Measurements from ENCODE around the gene SERPINA5. TPM values are rescaled to one million over a fixed set of nuclear protein-coding genes. Genes with fewer than 3 reads are reported as not detected.

SERPINA5 gene
- total and polyA plus RNA-seq, 10 of the 15 experiments (the other 5 are each of a cell fraction or from before 2014, with no cell fraction given), result 0.90 TPM; not detected in 9

- intact Hi-C loops (cut with micrococcal nuclease; ENCODE audit: unreplicated experiment) (no loop called here), in situ Hi-C loops (cut with MboI) (loop anchor here (5.0 kb wide), 1 partner anchor 113 kb away; no protein-coding TSS in a partner anchor)
- no peak overlapping the region for H3K4me3 ChIP-seq
- no peaks in the 10 kb centered on the region for H3K79me2 ChIP-seq (ENCODE audit: control insufficient read depth, insufficient read depth, low read length)
- H3K9ac ChIP-seq (ENCODE audit: control insufficient read depth, insufficient read depth, low read length), result no peak overlapping the region
- ATAC-seq, result no peak
- no peaks in the 10 kb centered on the region; the same call in 2 of the 3 replicates for H3K9me3 ChIP-seq (replicated peaks; ENCODE audit: control insufficient read depth, insufficient read depth, low read length)
- no peak overlapping the region for H2AFZ ChIP-seq (ENCODE audit: control insufficient read depth, low read depth, low read length)
- DNase-seq (ENCODE audit: low read depth, low spot score), result no peak
- 68% methylated on average over 15 of the region's 15 CpGs for WGBS (ENCODE audit: insufficient coverage, insufficient replicate concordance, low lambda C conversion rate, missing lambda C conversion rate)
- peaks cover 2% of the 10 kb centered on the region; the same call in 1 of the 2 replicates for H3K4me1 ChIP-seq (ENCODE audit: control insufficient read depth, insufficient read depth, low read length)
- ChIA-PET CTCF (interaction anchor here (0.6 kb wide), 1 partner anchor 109 kb away, joined by 4 read pairs; no protein-coding TSS in a partner anchor), POLR2A (interaction anchor here (0.6 kb wide), 1 partner anchor 219 kb away, joined by 3 read pairs; no protein-coding TSS in a partner anchor), RAD21 (ENCODE audit: unreplicated experiment) (no interaction called here), SMC1A (ENCODE audit: uncharacterized antibody, unreplicated experiment) (no interaction called here)
- peaks cover 0 to 8% of the 10 kb centered on the region in 2 experiments; a peak in 2 of 4 replicates for H3K27me3 ChIP-seq (replicated peaks in 1 of 2; ENCODE audit: control insufficient read depth in 2 of 2, insufficient read depth in 2 of 2, low read length in 1 of 2)
- H3K36me3 ChIP-seq (ENCODE audit: control insufficient read depth in 2 of 2, insufficient read depth in 2 of 2, low read length in 1 of 2), result no peaks in the 10 kb centered on the region
- no TSS peak for BruUV-seq (replicated peaks)
- TF ChIP-seq CBX5 (IDR thresholded peaks at IDR 0.05; ENCODE audit: low read depth) (no peak), RAD21 (IDR thresholded peaks at IDR 0.05; ENCODE audit: insufficient read depth, low read depth, low read length) (no peak), CBX3 (IDR thresholded peaks at IDR 0.05; ENCODE audit: borderline replicate concordance, low read depth) (no peak), CREB1 (IDR thresholded peaks at IDR 0.05; ENCODE audit: low read depth) (no peak), TCF3 (IDR thresholded peaks at IDR 0.05; ENCODE audit: borderline replicate concordance, insufficient read depth, low read depth, low read length) (no peak), CREM (IDR thresholded peaks at IDR 0.05; ENCODE audit: low read depth) (no peak), MEF2A (IDR thresholded peaks at IDR 0.05; ENCODE audit: insufficient read depth, low read depth, low read length) (no peak), PBX3 (IDR thresholded peaks at IDR 0.05; ENCODE audit: insufficient replicate concordance, low read depth, low read length) (no peak), IRF4 (IDR thresholded peaks at IDR 0.05; ENCODE audit: low read depth, low read length) (no peak), PRDM15 (CRISPR knock-in tag; IDR thresholded peaks at IDR 0.05) (no peak)
- H3K4me2 ChIP-seq (ENCODE audit: control insufficient read depth, insufficient read depth), result no peak overlapping the region
- no peak for FAIRE-seq
- no peaks in the 10 kb centered on the region for H4K20me1 ChIP-seq (ENCODE audit: control insufficient read depth, insufficient read depth)
- H3K27ac ChIP-seq (ENCODE audit: control insufficient read depth, insufficient read depth), result no peak overlapping the region
These were observed 35.9 kb upstream of the SERPINA5 start for GRCh38 chr14:94545131-94545841.
